Esophagus squamous epithelium (tissue), 5 donors: ENCODE measurements around the gene NOC4L. TPM values are rescaled to one million over a fixed set of nuclear protein-coding genes. Genes with fewer than 3 reads are reported as not detected.

ENCODE experiments used
- DNase-seq: peaks from one replicate; lab custom pipeline; 2025; lab: John Stamatoyannopoulos, UW
- H3K27ac ChIP-seq, 4 donors: fragments of 200-600 bp; sonication (generic); one replicate each; pipeline ENCODE4 v1.5.1; 2016 to 2019; ENCODE audit warnings: mild to moderate bottlenecking in 1 of 4
- H3K27me3 ChIP-seq, 4 donors: fragments of 200-600 bp; sonication (generic); 1 replicate in 3 of 4; 2 replicates in 1 of 4; pipeline versions ENCODE4 v1.5.1 to v1.6.0; 2017 to 2021; ENCODE audit warnings: antibody characterized with exemption in 1 of 4
- H3K36me3 ChIP-seq, 3 donors: fragments of 200-600 bp; sonication (generic); one replicate each; pipeline ENCODE4 v1.5.1; 2016 to 2019
- H3K4me1 ChIP-seq, 3 donors: fragments of 200-600 bp; sonication (generic); one replicate each; pipeline ENCODE4 v1.5.1; 2017 to 2019
- H3K4me3 ChIP-seq, 4 donors: fragments of 200-600 bp; sonication (generic); 1 replicate in 3 of 4; 2 replicates in 1 of 4; pipeline ENCODE4 v1.5.1; 2016 to 2019; ENCODE audit warnings: mild to moderate bottlenecking in 2 of 4, moderate library complexity in 1 of 4
- H3K9me3 ChIP-seq, 3 donors: fragments of 200-600 bp; sonication (generic); one replicate each; pipeline ENCODE4 v1.5.1; 2016 to 2019
- CTCF ChIP-seq, 6 experiments: fragments of 450-650 bp in 4 of 6; fragments of 200-600 bp in 2 of 6; sonication (generic) in 2 of 6; IDR thresholded peaks; one replicate each; pipeline ENCODE4 v1.5.1; 2016 to 2019; ENCODE audit warnings: antibody characterized with exemption in 6 of 6, mild to moderate bottlenecking in 4 of 6, moderate library complexity in 4 of 6
- POLR2A ChIP-seq, 4 donors: fragments of 450-650 bp; IDR thresholded peaks; one replicate each; pipeline ENCODE4 v1.6.1; 2017; ENCODE audit warnings: antibody characterized with exemption in 4 of 4, mild to moderate bottlenecking in 4 of 4, moderate library complexity in 3 of 4
- WGBS, 2 donors: methylation state at CpG; one replicate each; pipeline ENCODE4 v1.1.5; 2018; 5-methylcytosine and 5-hydroxymethylcytosine counted together
- intact Hi-C: fragments of 100-400 bp; cut with DNase I; formaldehyde crosslinking; loops from one replicate; pipeline ENCODE4 v1.15.0; 2022
- small RNA-seq, 4 donors: library from RNA; depleted of rRNA; stranded (forward); fragments of <200 nt; gene quantifications; one replicate each; pipeline ENCODE3, GENCODE V24; 2016
- total RNA-seq, 4 donors: library from RNA; depleted of rRNA; stranded (reverse); fragments of >200 nt; gene quantifications; one replicate each; pipeline ENCODE4 v1.1.0, GENCODE V29; 2016
- donor health status: DM: yes; HTN: yes; CAD: no.

Gene NOC4L
- total RNA-seq, 4 donors from 2014 or later, result 9.6 to 12.1 (median 11.1) TPM

- H3K9me3 ChIP-seq, result no peaks in the 10 kb centered on the region
- DNase-seq, result no peak
- H3K27ac ChIP-seq, result no peak overlapping the region
- intact Hi-C loops, result no loop called here
- H3K4me3 ChIP-seq, result no peak overlapping the region
- H3K27me3 ChIP-seq, result peaks cover 8 to 92% (median 14%) of the 10 kb centered on the region in 4 donors
- no peak for TF ChIP-seq CTCF (IDR thresholded peaks at IDR 0.05)
- TF ChIP-seq POLR2A (IDR thresholded peaks at IDR 0.05), result no peak
- H3K4me1 ChIP-seq, result peaks cover 0 to 24% (median 14%) of the 10 kb centered on the region in 3 donors
- WGBS, 2 donors, result 79% methylated on average over 8 of the region's 23 CpGs; no CpG with 5 or more reads in 1 of the 2 donors
- no peaks in the 10 kb centered on the region for H3K36me3 ChIP-seq
Measured at GRCh38 chr12:132201391-132202120, 57.3 kb downstream of the NOC4L start.

Small RNA genes within 50 kb of the gene (small RNA-seq; reads per million reads assigned to genes)
- gene AC138466.3, result 0 reads per million in 4 donors

Other genes with a start within 250 kb of the NOC4L start
- gene ULK1, start 249.8 kb upstream of the NOC4L start, total RNA-seq, result 10 to 100 TPM in 3 of 4 donors, 1 to 10 TPM in 1; 9.1 to 55.0 (median 19.5) TPM
- gene PUS1, start 215.2 kb upstream of the NOC4L start, total RNA-seq, result 10 to 100 TPM in 3 of 4 donors, 1 to 10 TPM in 1; 8.1 to 24.2 (median 19.8) TPM
- 10 to 100 TPM; 10.1 to 23.0 (median 20.9) TPM for gene EP400, start 194.5 kb upstream of the NOC4L start, total RNA-seq
- 10 to 100 TPM in 2 of 4 donors, 1 to 10 TPM in 2; 8.9 to 15.3 (median 11.0) TPM for gene DDX51, start 138 bp upstream of the NOC4L start, total RNA-seq
- gene GALNT9, start 185.1 kb downstream of the NOC4L start, total RNA-seq, result not detected